Measurements from ENCODE around the gene PLCB2.

The PLCB2 gene, protein sequence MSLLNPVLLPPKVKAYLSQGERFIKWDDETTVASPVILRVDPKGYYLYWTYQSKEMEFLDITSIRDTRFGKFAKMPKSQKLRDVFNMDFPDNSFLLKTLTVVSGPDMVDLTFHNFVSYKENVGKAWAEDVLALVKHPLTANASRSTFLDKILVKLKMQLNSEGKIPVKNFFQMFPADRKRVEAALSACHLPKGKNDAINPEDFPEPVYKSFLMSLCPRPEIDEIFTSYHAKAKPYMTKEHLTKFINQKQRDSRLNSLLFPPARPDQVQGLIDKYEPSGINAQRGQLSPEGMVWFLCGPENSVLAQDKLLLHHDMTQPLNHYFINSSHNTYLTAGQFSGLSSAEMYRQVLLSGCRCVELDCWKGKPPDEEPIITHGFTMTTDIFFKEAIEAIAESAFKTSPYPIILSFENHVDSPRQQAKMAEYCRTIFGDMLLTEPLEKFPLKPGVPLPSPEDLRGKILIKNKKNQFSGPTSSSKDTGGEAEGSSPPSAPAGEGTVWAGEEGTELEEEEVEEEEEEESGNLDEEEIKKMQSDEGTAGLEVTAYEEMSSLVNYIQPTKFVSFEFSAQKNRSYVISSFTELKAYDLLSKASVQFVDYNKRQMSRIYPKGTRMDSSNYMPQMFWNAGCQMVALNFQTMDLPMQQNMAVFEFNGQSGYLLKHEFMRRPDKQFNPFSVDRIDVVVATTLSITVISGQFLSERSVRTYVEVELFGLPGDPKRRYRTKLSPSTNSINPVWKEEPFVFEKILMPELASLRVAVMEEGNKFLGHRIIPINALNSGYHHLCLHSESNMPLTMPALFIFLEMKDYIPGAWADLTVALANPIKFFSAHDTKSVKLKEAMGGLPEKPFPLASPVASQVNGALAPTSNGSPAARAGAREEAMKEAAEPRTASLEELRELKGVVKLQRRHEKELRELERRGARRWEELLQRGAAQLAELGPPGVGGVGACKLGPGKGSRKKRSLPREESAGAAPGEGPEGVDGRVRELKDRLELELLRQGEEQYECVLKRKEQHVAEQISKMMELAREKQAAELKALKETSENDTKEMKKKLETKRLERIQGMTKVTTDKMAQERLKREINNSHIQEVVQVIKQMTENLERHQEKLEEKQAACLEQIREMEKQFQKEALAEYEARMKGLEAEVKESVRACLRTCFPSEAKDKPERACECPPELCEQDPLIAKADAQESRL

DNA sequence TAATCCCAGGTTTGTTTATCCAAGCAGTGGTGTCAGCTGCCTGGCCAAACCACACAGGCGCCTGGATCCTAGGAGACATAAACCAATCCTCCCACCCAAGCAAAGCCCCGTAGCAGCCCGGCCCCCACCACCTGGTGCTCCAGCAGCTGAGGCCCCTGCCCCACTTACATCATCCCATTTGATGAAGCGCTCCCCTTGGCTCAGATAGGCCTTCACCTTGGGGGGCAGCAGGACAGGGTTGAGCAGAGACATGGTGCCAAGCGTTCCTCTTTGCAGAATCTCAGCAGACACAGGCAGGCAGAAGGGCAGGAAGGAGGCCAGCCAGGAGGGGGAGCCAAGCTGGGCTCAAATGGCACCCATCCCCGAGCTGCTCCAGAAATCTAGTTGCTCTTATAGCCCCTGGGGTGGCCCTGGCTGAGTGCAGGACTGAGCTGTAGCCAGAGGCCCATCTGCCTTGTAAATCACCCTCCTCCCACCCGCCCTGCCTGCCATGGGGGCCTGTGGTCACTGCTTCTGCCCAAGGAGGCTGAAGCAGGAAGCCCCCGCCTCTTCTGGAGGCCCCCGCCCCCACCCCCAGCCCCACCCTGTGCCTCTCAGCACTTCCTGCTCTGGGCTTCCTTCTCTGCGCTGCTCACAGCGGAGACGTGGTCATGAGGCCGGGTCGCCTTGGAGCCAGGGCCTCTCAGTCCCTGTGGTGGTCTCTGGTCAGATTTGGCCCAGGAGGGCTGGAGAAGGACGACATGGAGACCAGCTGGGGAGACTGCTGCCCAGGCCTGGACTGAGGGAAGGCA lies at the start of gene PLCB2:
Gene PLCB2, minus strand, starts transcription at position 515 of the 791 bp plus-strand sequence. Its CDS starts 263 bp downstream, at position 252.
- H3K27me3 ChIP-seq (ENCODE audit: control insufficient read depth, insufficient read depth, low read length): no peaks in the 10 kb centered on the region
- no peak within 1 kb of the TSS for H3K27ac ChIP-seq (ENCODE audit: low read length)
- no CpG with 5 or more reads among the region's 15 CpGs for WGBS (ENCODE audit: insufficient coverage, insufficient read length)
- no peak for DNase-seq (ENCODE audit: low read depth, low spot score)
- H3K4me1 ChIP-seq (ENCODE audit: control insufficient read depth, insufficient read depth, low read length): peaks cover 18% of the 10 kb centered on the region
- H3K9me3 ChIP-seq (ENCODE audit: control insufficient read depth, insufficient read depth, low read length): no peaks in the 10 kb centered on the region
- no peaks in the 10 kb centered on the region for H3K36me3 ChIP-seq (ENCODE audit: control insufficient read depth, insufficient read depth, low read length)
- no peak within 1 kb of the TSS for H3K4me3 ChIP-seq (ENCODE audit: low read length)

DNA sequence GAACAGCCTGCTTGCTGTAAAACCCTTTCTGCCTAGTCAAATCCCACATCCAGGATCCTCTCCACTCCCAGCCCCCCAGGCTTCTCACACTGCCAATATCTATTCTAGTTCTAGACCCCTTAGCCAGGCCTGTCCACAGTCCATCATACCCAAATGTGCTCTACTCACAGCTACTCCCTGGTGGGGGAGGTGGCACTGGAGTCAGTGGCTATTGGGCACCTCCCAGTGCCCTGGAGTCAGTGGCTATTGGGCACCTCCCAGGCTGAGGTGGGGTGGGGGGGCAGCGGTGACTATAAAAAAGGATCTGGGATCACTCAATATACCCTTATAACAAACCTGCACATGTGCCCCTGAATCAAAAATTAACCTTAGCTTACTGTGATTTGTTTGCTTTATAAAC lies 49.5 kb upstream of the PLCB2 start:
- Histone ChIP-seq H3K36me3 (ENCODE audit: control insufficient read depth, insufficient read depth, low read length) (no peaks in the 10 kb centered on the region), H3K4me3 (ENCODE audit: low read length) (no peak overlapping the region), H3K9me3 (ENCODE audit: control insufficient read depth, insufficient read depth, low read length) (no peaks in the 10 kb centered on the region), H3K27me3 (ENCODE audit: control insufficient read depth, insufficient read depth, low read length) (peaks cover 2% of the 10 kb centered on the region; the same call in 1 of the 2 replicates), H3K27ac (ENCODE audit: low read length) (no peak overlapping the region), H3K4me1 (ENCODE audit: control insufficient read depth, insufficient read depth, low read length) (peaks cover 15% of the 10 kb centered on the region)
- no peak for DNase-seq (ENCODE audit: low read depth, low spot score)
- WGBS (ENCODE audit: insufficient coverage, insufficient read length): no CpG with 5 or more reads among the region's 1 CpG

DNA sequence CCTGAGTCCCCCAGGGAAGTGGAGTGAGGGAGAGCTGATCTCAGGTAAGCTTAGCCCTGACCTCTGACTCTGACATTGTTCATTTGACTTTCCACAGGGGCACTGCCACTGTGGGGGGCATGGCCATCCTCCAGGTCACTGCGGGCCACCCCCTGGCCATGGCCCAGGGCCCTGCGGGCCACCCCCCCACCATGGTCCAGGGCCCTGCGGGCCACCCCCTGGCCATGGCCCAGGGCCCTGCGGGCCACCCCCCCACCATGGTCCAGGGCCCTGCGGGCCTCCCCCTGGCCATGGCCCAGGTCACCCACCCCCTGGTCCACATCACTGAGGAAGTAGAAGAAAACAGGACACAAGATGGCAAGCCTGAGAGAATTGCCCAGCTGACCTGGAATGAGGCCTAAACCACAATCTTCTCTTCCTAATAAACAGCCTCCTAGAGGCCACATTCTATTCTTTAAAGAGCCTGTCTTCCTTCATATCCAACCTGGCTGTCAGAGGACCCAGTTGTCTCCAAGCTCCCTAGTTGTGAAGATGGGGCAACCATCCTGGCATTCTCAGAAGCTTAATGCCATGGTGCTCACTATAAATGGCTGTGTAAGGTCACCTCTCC lies 48.3 kb upstream of the PLCB2 start:
- H3K27ac ChIP-seq (ENCODE audit: low read length): no peak overlapping the region
- no peaks in the 10 kb centered on the region for H3K36me3 ChIP-seq (ENCODE audit: control insufficient read depth, insufficient read depth, low read length)
- no peak for DNase-seq (ENCODE audit: low read depth, low spot score)
- H3K27me3 ChIP-seq (ENCODE audit: control insufficient read depth, insufficient read depth, low read length): peaks cover 2% of the 10 kb centered on the region; the same call in 1 of the 2 replicates
- WGBS (ENCODE audit: insufficient coverage, insufficient read length): no CpG with 5 or more reads among the region's 5 CpGs
- no peak overlapping the region for H3K4me3 ChIP-seq (ENCODE audit: low read length)
- H3K9me3 ChIP-seq (ENCODE audit: control insufficient read depth, insufficient read depth, low read length): no peaks in the 10 kb centered on the region
- peaks cover 15% of the 10 kb centered on the region for H3K4me1 ChIP-seq (ENCODE audit: control insufficient read depth, insufficient read depth, low read length)

DNA sequence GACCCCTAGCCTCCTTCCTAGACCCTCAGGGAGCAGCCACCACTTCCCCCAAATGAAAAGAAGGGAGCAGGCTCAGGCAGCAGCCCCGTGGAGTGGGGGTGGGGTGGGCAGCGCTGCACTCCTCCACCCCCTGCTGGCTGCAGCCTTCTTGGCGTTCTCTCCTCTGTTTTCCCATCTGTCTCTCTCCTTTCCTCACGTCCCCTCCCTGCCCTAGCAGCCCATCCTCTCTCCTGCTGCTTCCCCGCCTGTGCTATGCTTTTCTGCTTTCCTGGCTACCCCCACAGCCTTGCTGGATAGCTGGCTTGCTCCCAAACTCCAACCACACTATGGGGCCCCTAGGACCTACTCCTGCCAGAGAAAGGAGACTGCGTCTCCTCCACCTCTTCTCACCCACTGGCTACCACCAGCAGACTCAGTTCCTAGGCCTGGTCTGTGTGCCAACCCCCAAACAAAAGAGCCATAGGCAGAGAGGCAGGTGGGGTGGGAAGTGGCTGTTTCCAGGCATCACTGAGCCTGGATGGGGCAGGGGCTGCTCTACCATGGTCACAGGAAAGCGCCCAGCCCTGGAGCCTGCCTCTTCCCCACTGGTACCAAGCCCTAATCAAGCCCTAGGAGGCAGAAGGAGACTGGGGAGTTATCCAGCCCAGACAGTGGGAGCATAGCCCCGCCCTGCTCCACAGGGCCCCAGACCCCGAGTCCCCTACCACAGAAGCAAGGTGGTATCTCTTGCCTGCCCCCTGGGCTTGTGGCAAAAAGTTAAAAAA lies 46.9 kb upstream of the PLCB2 start:
- H3K36me3 ChIP-seq (ENCODE audit: control insufficient read depth, insufficient read depth, low read length): no peaks in the 10 kb centered on the region
- H3K27me3 ChIP-seq (ENCODE audit: control insufficient read depth, insufficient read depth, low read length): peaks cover 2% of the 10 kb centered on the region; the same call in 1 of the 2 replicates
- no peak for DNase-seq (ENCODE audit: low read depth, low spot score)
- H3K9me3 ChIP-seq (ENCODE audit: control insufficient read depth, insufficient read depth, low read length): no peaks in the 10 kb centered on the region
- no peak overlapping the region for H3K4me3 ChIP-seq (ENCODE audit: low read length)
- WGBS (ENCODE audit: insufficient coverage, insufficient read length): no CpG with 5 or more reads among the region's 9 CpGs
- no peak overlapping the region for H3K27ac ChIP-seq (ENCODE audit: low read length)
- H3K4me1 ChIP-seq (ENCODE audit: control insufficient read depth, insufficient read depth, low read length): peaks cover 15% of the 10 kb centered on the region

DNA sequence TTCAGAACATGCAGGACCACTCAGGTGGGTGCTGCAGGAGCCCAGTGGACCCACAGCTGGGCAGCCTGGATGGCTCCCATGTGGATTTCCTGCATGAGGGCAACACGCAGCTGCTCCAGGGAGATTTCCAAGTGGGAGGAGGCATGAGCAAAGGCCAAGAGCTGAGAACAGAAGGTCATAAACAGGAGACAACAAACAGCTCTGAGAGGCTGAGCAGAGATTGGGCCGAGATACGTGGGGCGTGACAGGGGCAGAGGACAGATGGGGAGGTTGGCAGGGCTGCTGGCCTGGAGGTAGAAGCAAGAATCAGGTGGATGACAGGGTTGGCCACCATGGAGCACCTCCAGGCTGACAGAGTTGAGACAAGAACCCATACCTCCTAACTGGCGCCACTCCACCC lies 46.0 kb upstream of the PLCB2 start:
- H3K27me3 ChIP-seq (ENCODE audit: control insufficient read depth, insufficient read depth, low read length): 0 out of 2 replicates have a peak, but pooled peaks cover 2% of the 10 kb centered on the region
- no peak overlapping the region for H3K4me3 ChIP-seq (ENCODE audit: low read length)
- H3K27ac ChIP-seq (ENCODE audit: low read length): no peak overlapping the region
- peaks cover 11% of the 10 kb centered on the region for H3K4me1 ChIP-seq (ENCODE audit: control insufficient read depth, insufficient read depth, low read length)
- no peak for DNase-seq (ENCODE audit: low read depth, low spot score)
- no peaks in the 10 kb centered on the region for H3K36me3 ChIP-seq (ENCODE audit: control insufficient read depth, insufficient read depth, low read length)
- no CpG with 5 or more reads among the region's 5 CpGs for WGBS (ENCODE audit: insufficient coverage, insufficient read length)
- no peaks in the 10 kb centered on the region for H3K9me3 ChIP-seq (ENCODE audit: control insufficient read depth, insufficient read depth, low read length)

DNA sequence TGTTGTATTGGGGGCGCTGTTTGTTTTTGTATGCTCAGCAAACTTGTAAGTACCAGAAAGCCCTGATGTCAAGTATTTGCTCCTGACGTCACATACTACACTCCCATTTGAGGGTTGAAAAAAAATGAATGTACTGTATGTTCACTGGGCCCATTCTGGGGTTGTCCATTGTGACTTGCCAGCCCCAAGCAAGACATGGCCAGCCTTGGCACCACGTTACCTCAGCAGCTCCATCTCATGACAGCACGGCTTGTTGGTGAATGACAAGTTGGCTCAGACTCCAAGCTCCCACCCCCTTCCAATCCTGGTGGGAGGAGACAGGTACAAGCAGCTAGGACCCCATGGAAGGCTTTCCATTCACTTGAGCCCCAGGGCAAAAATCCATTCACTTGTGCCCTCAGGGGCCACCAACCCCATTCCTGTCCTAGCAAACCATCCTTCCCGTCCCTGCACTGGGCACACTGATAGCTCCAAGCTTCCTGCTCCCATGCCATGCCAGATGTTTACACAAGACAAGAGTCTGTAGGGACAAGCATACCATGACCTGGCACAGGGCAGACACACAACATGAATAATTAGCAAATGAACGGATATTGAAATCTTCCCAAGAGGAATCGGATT lies 44.7 kb upstream of the PLCB2 start:
- no peaks in the 10 kb centered on the region for H3K9me3 ChIP-seq (ENCODE audit: control insufficient read depth, insufficient read depth, low read length)
- peaks cover 10% of the 10 kb centered on the region for H3K4me1 ChIP-seq (ENCODE audit: control insufficient read depth, insufficient read depth, low read length)
- no peak overlapping the region for H3K27ac ChIP-seq (ENCODE audit: low read length)
- no peak overlapping the region for H3K4me3 ChIP-seq (ENCODE audit: low read length)
- DNase-seq (ENCODE audit: low read depth, low spot score): no peak
- H3K36me3 ChIP-seq (ENCODE audit: control insufficient read depth, insufficient read depth, low read length): no peaks in the 10 kb centered on the region
- no CpG with 5 or more reads among the region's 7 CpGs for WGBS (ENCODE audit: insufficient coverage, insufficient read length)
- 0 out of 2 replicates have a peak, but pooled peaks cover 2% of the 10 kb centered on the region for H3K27me3 ChIP-seq (ENCODE audit: control insufficient read depth, insufficient read depth, low read length)

DNA sequence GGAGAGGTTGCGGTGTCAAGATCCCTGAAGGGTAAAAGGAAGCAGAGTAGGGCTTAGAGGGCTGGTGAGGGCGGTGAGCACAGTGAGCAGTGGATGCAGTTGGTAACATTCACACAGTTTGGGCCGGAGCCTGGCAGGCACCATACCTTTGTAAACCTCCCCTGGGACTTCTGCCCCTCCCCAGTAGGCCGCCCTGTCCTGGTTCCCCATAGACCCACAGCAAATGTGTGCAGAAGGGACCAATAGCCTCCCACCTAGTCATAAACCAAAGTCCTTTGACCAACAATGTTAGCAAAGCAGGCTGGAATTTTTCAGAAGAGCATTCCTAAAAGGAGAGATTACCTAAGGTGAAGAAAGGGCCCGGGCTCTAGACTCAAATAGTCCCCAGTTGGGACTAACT lies 41.4 kb upstream of the PLCB2 start:
- DNase-seq (ENCODE audit: low read depth, low spot score): no peak
- no CpG with 5 or more reads among the region's 5 CpGs for WGBS (ENCODE audit: insufficient coverage, insufficient read length)
- H3K27me3 ChIP-seq (ENCODE audit: control insufficient read depth, insufficient read depth, low read length): no peaks in the 10 kb centered on the region
- no peak overlapping the region for H3K4me3 ChIP-seq (ENCODE audit: low read length)
- H3K4me1 ChIP-seq (ENCODE audit: control insufficient read depth, insufficient read depth, low read length): peaks cover 3% of the 10 kb centered on the region
- H3K9me3 ChIP-seq (ENCODE audit: control insufficient read depth, insufficient read depth, low read length): no peaks in the 10 kb centered on the region
- H3K27ac ChIP-seq (ENCODE audit: low read length): no peak overlapping the region
- no peaks in the 10 kb centered on the region for H3K36me3 ChIP-seq (ENCODE audit: control insufficient read depth, insufficient read depth, low read length)

DNA sequence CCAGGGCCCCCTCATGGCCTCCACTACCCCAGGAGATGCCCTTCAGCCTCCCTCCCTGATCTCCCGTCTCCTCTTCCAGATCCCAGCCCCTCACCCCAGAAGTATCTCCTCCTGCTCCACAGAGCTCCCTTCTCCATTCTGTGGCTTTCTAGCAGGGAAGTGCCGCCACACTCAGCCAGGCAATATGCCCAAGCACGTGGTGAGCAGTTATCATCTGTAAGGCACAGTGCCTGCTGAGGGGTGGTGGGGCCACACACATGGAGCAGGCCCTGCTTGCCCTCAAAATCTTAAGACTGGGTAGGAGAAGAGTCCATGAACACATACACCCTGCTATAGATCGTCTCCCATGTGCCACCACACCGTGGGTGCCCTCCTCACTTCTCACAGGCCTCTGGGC lies 40.7 kb upstream of the PLCB2 start:
- H3K36me3 ChIP-seq (ENCODE audit: control insufficient read depth, insufficient read depth, low read length): no peaks in the 10 kb centered on the region
- H3K27ac ChIP-seq (ENCODE audit: low read length): no peak overlapping the region
- no peak for DNase-seq (ENCODE audit: low read depth, low spot score)
- WGBS (ENCODE audit: insufficient coverage, insufficient read length): no CpG with 5 or more reads among the region's 5 CpGs
- H3K4me1 ChIP-seq (ENCODE audit: control insufficient read depth, insufficient read depth, low read length): no peaks in the 10 kb centered on the region; the same call in none of the 2 replicates
- H3K9me3 ChIP-seq (ENCODE audit: control insufficient read depth, insufficient read depth, low read length): no peaks in the 10 kb centered on the region
- H3K4me3 ChIP-seq (ENCODE audit: low read length): no peak overlapping the region
- no peaks in the 10 kb centered on the region for H3K27me3 ChIP-seq (ENCODE audit: control insufficient read depth, insufficient read depth, low read length)

All from iPS DF 6.9 (cell line).